Left cardiac atrium (tissue), 4 donors: ENCODE measurements around the gene ARL5B. TPM values are rescaled to one million over a fixed set of nuclear protein-coding genes. Genes with fewer than 3 reads are reported as not detected.
"Not testable (repeated sequence)": the region's sequence is repeated elsewhere in the genome, so short reads cannot be mapped to it uniquely, and the experiment has no call there.

ENCODE experiments used
- ATAC-seq, 2 donors: fragments of 200-7000 bp; cut with Tn5 transposase; one replicate each; pipeline ENCODE4 v1.9.1; 2020; ENCODE audit warnings: mild to moderate bottlenecking in 2 of 2, moderate library complexity in 2 of 2
- DNase-seq: peaks from one replicate; pipeline ENCODE4 v3.0.0-alpha.2; 2020
- intact Hi-C, 2 donors: fragments of 100-400 bp; cut with DNase I; formaldehyde crosslinking; loops; one replicate each; pipeline versions ENCODE4 v1.14.1 to v1.15.1; 2022 to 2023
- long read RNA-seq: library from polyadenylated mRNA; unstranded; transcript quantifications from one replicate; pipeline ENCODE4 v2.0.0, GENCODE V29; 2021
- total RNA-seq, 2 donors: library from RNA; stranded (reverse); fragmentation: NEBNext Ultra II Directional; extraction: Animal tissue kit (Norgen Biotek cat#: 25700); gene quantifications; one replicate each; pipeline ENCODE4 v1.2.1, GENCODE V29; 2021
- donor health status: DM: no; HTN: yes; CAD: no.
- donor health status: DM: no; HTN: yes; CAD: no; lungs with severe emphysema.
- donor health status: DM: yes; HTN: yes; CAD: no.
- donor health status: Dilated cardiomyopathy.

Gene ARL5B
- total RNA-seq: 10 to 100 TPM in 1 of 2 donors, 1 to 10 TPM in 1; 5.9 to 11.4 TPM
- long read RNA-seq, full-length matches to known transcripts: 3 of 4 reads
- long read RNA-seq, partial matches to known transcripts: 0 of 4 reads
- long read RNA-seq, other reads (novel, unspliced or antisense): 1 of 4 reads

- intact Hi-C loops: no loop called here
- ATAC-seq (peak; percentile 99 to 100), DNase-seq (peak; percentile 99)
Measured at GRCh38 chr10:18659125-18659818, at the start of gene ARL5B. ARL5B (plus strand) TSS chr10:18659431; CDS start chr10:18659638, 207 bp downstream.

GRCh38 chr10:18610517-18610916, 48.7 kb upstream of the ARL5B start:
- ATAC-seq (peak; percentile 44 to 91), DNase-seq (peak; percentile 41)
- intact Hi-C loops: no loop called here

GRCh38 chr10:18611168-18611567, 48.1 kb upstream of the ARL5B start:
- intact Hi-C loops: no loop called here
- DNase-seq (no peak), ATAC-seq (no peak)

- intact Hi-C loops: no loop called here
- ATAC-seq: no peak
- DNase-seq: no peak
Measured at GRCh38 chr10:18615618-18616017, 43.6 kb upstream of the ARL5B start.

GRCh38 chr10:18616337-18616736, 42.9 kb upstream of the ARL5B start:
- no peak for ATAC-seq
- DNase-seq: no peak
- intact Hi-C loops: no loop called here

GRCh38 chr10:18619016-18619415, 40.2 kb upstream of the ARL5B start:
- DNase-seq (no peak), ATAC-seq (peak; percentile 82)

GRCh38 chr10:18620856-18621255, 38.4 kb upstream of the ARL5B start:
- no peak for ATAC-seq

More at GRCh38 chr10:18619016-18619415, 40.2 kb upstream of the ARL5B start:
- intact Hi-C loops: no loop called here

GRCh38 chr10:18623671-18624070, 35.6 kb upstream of the ARL5B start:
- intact Hi-C loops, DNase-seq, ATAC-seq: not testable (repeated sequence)

More at GRCh38 chr10:18620856-18621255, 38.4 kb upstream of the ARL5B start:
- intact Hi-C loops: no loop called here
- no peak for DNase-seq

- intact Hi-C loops: no loop called here
- ATAC-seq (no peak), DNase-seq (no peak)
Measured at GRCh38 chr10:18625886-18626285, 33.3 kb upstream of the ARL5B start.

- ATAC-seq, intact Hi-C loops: not testable (repeated sequence)
- peak; percentile 88 for DNase-seq
Measured at GRCh38 chr10:18627452-18628018, 31.7 kb upstream of the ARL5B start.

GRCh38 chr10:18632500-18632899, 26.7 kb upstream of the ARL5B start:
- ATAC-seq, intact Hi-C loops, DNase-seq: not testable (repeated sequence)

GRCh38 chr10:18635995-18636394, 23.2 kb upstream of the ARL5B start:
- ATAC-seq: no peak
- DNase-seq: no peak
- intact Hi-C loops: no loop called here

- DNase-seq, intact Hi-C loops, ATAC-seq: not testable (repeated sequence)
Measured at GRCh38 chr10:18637400-18637799, 21.8 kb upstream of the ARL5B start.

- intact Hi-C loops, DNase-seq: not testable (repeated sequence)
Measured at GRCh38 chr10:18639719-18640118, 19.5 kb upstream of the ARL5B start.

GRCh38 chr10:18647151-18647550, 12.1 kb upstream of the ARL5B start:
- ATAC-seq: no peak
- intact Hi-C loops: no loop called here

More at GRCh38 chr10:18639719-18640118, 19.5 kb upstream of the ARL5B start:
- ATAC-seq: not testable (repeated sequence)

GRCh38 chr10:18647945-18648344, 11.3 kb upstream of the ARL5B start:
- DNase-seq (no peak), ATAC-seq (no peak)
- intact Hi-C loops: no loop called here

More at GRCh38 chr10:18647151-18647550, 12.1 kb upstream of the ARL5B start:
- no peak for DNase-seq

GRCh38 chr10:18649364-18649959, 9.8 kb upstream of the ARL5B start:
- intact Hi-C loops: no loop called here
- no peak for DNase-seq
- no peak for ATAC-seq

- intact Hi-C loops: no loop called here
- DNase-seq: no peak
- ATAC-seq: no peak
Measured at GRCh38 chr10:18650404-18650997, 8.7 kb upstream of the ARL5B start.

- intact Hi-C loops: no loop called here
Measured at GRCh38 chr10:18651324-18652007, 7.8 kb upstream of the ARL5B start, which contains the start of gene NSUN6. NSUN6 (minus strand) TSS chr10:18651587; CDS start chr10:18651203, 384 bp downstream.

More at GRCh38 chr10:18651324-18652007, 7.8 kb upstream of the ARL5B start, which contains the start of gene NSUN6:
- ATAC-seq (peak; percentile 99), DNase-seq (peak; percentile 93)
